ENCODE data around the gene SMAD3. TPM values are rescaled to one million over a fixed set of nuclear protein-coding genes. Genes with fewer than 3 reads are reported as not detected.

Gene SMAD3
- total and polyA plus RNA-seq, 10 of the 15 experiments (the other 5 are each of a cell fraction or from before 2014, with no cell fraction given), result 5.6 to 43.2 (median 16.0) TPM

GRCh38 chr15:67228286-67228685, 162.9 kb downstream of the SMAD3 start:
- BruUV-seq (replicated peaks), result no TSS peak
- POLR2A ChIA-PET, result no interaction called here
- DNase-seq (ENCODE audit: low read depth, low spot score), result no peak
- CTCF ChIA-PET, result interaction anchor here (1.2 kb wide), 1 partner anchor 11 kb away, joined by 3 read pairs; no protein-coding TSS in a partner anchor
- Histone ChIP-seq H3K9me3 (replicated peaks; ENCODE audit: control insufficient read depth, insufficient read depth, low read length) (no peaks in the 10 kb centered on the region), H4K20me1 (ENCODE audit: control insufficient read depth, insufficient read depth) (no peaks in the 10 kb centered on the region), H3K4me1 (ENCODE audit: control insufficient read depth, insufficient read depth, low read length) (no peaks in the 10 kb centered on the region), H3K27me3 (replicated peaks in 1 of 2; ENCODE audit: control insufficient read depth in 2 of 2, insufficient read depth in 2 of 2, low read length in 1 of 2) (no peaks in the 10 kb centered on the region), H3K79me2 (ENCODE audit: control insufficient read depth, insufficient read depth, low read length) (no peaks in the 10 kb centered on the region), H2AFZ (ENCODE audit: control insufficient read depth, low read depth, low read length) (no peak overlapping the region), H3K36me3 (ENCODE audit: control insufficient read depth in 2 of 2, insufficient read depth in 2 of 2, low read length in 1 of 2) (peaks cover 5 to 9% of the 10 kb centered on the region in 2 experiments), H3K9ac (ENCODE audit: control insufficient read depth, insufficient read depth, low read length) (no peak overlapping the region), H3K4me2 (ENCODE audit: control insufficient read depth, insufficient read depth) (no peak overlapping the region), H3K4me3 (no peak overlapping the region), H3K27ac (ENCODE audit: control insufficient read depth, insufficient read depth) (no peak overlapping the region)
- intact Hi-C loops (cut with micrococcal nuclease; ENCODE audit: unreplicated experiment) (no loop called here), in situ Hi-C loops (cut with MboI) (no loop called here)
- SMC1A ChIA-PET (ENCODE audit: uncharacterized antibody, unreplicated experiment), result interaction anchor here (0.7 kb wide), 1 partner anchor 54 kb away, joined by 3 read pairs; no protein-coding TSS in a partner anchor
- 44% methylated on average over 1 of the region's 1 CpG for WGBS (ENCODE audit: insufficient coverage, insufficient replicate concordance, low lambda C conversion rate, missing lambda C conversion rate)
- no peak for FAIRE-seq
- no peak for ATAC-seq
- no peak for TF ChIP-seq HCFC1 (IDR thresholded peaks at IDR 0.05; ENCODE audit: low read length)
- no peak for TF ChIP-seq STAT1 (conservative IDR thresholded peaks at IDR 0.05)
- TF ChIP-seq BCL11A (IDR thresholded peaks at IDR 0.05; ENCODE audit: low read depth, low read length), result no peak
- TF ChIP-seq NFYA (IDR thresholded peaks at IDR 0.05; ENCODE audit: borderline replicate concordance, low read depth, low read length), result no peak
- TF ChIP-seq ATF2 (IDR thresholded peaks at IDR 0.05; ENCODE audit: low read length), result no peak
- no peak for TF ChIP-seq SRF (IDR thresholded peaks at IDR 0.05; ENCODE audit: low read depth in 2 of 2, low read length in 2 of 2)
- no peak for TF ChIP-seq SPI1 (IDR thresholded peaks at IDR 0.05; ENCODE audit: borderline replicate concordance, insufficient read depth, low read depth, low read length)
- TF ChIP-seq STAT3 (IDR thresholded peaks at IDR 0.05; ENCODE audit: low read depth, low read length), result no peak
- TF ChIP-seq LARP7 (IDR thresholded peaks at IDR 0.05), result no peak
- no peak for TF ChIP-seq CHD4 (IDR thresholded peaks at IDR 0.05)
- TF ChIP-seq TCF12 (IDR thresholded peaks at IDR 0.05; ENCODE audit: low read depth, low read length), result no peak
- no peak for TF ChIP-seq TCF3 (IDR thresholded peaks at IDR 0.05; ENCODE audit: borderline replicate concordance, insufficient read depth, low read depth, low read length)
- TF ChIP-seq KAT2A (conservative IDR thresholded peaks at IDR 0.05; ENCODE audit: control insufficient read depth, low read depth, low read length), result no peak
- RAD21 ChIA-PET (ENCODE audit: unreplicated experiment), result no interaction called here
